GM23338 (cell line): ENCODE measurements around the gene WDR37.

Source experiments
- CREB1 ChIP-seq: fragments of 250-450 bp; sonication (Bioruptor Pico); IDR thresholded peaks from 2 replicates; pipeline ENCODE4 v1.5.0; 2020; ENCODE audit warnings: low read depth, mild to moderate bottlenecking, moderate library complexity
- EZH2 ChIP-seq: fragments of 200-600 bp; sonication (generic); IDR thresholded peaks from one replicate; pipeline ENCODE4 v1.8.0; 2017; ENCODE audit warnings: antibody characterized with exemption, mild to moderate bottlenecking, low read depth; ENCODE audit not compliant: unreplicated experiment
- EZH2phosphoT487 ChIP-seq: fragments of 200-600 bp; sonication (generic); IDR thresholded peaks from one replicate; pipeline ENCODE4 v1.8.1; 2018; ENCODE audit warnings: antibody characterized with exemption; ENCODE audit not compliant: unreplicated experiment
- JUNB ChIP-seq: IDR thresholded peaks from one replicate; pipeline ENCODE4 v1.6.1; 2016; ENCODE audit warnings: antibody characterized with exemption; ENCODE audit not compliant: unreplicated experiment
- NANOG ChIP-seq: IDR thresholded peaks from 2 replicates; pipeline ENCODE4 v1.6.1; 2016; ENCODE audit warnings: antibody characterized with exemption, borderline replicate concordance
- POLR2AphosphoS5 ChIP-seq: IDR thresholded peaks from 2 replicates; pipeline ENCODE4 v1.6.1; 2016; ENCODE audit warnings: antibody characterized with exemption, low read depth
- STAT1 ChIP-seq: IDR thresholded peaks from one replicate; pipeline ENCODE4 v1.6.1; 2016; ENCODE audit warnings: antibody characterized with exemption; ENCODE audit not compliant: unreplicated experiment
- ZNF114 ChIP-seq: fragments of 250-450 bp; sonication (Bioruptor Pico); IDR thresholded peaks from 2 replicates; pipeline ENCODE4 v1.5.0; 2020; ENCODE audit warnings: mild to moderate bottlenecking, moderate library complexity
- ZNF331 ChIP-seq: fragments of 250-450 bp; sonication (Bioruptor Pico); IDR thresholded peaks from 2 replicates; pipeline ENCODE4 v1.5.0; 2020; ENCODE audit warnings: low read depth, mild to moderate bottlenecking, moderate library complexity
- TF ChIP-seq, protein P1 (sequence below): fragments of 250-450 bp; sonication (Bioruptor Pico); IDR thresholded peaks from 2 replicates; pipeline ENCODE4 v1.5.0; 2020; ENCODE audit warnings: mild to moderate bottlenecking, moderate library complexity
- TF ChIP-seq, protein P2 (sequence below), 2 experiments: fragments of 200-600 bp in 1 of 2; sonication (generic) in 1 of 2; conservative IDR thresholded peaks; 2 replicates each; pipeline versions ENCODE4 v1.5.1 to v1.6.1; 2016 to 2017; ENCODE audit warnings: antibody characterized with exemption in 2 of 2, low read depth in 2 of 2, mild to moderate bottlenecking in 2 of 2, moderate library complexity in 1 of 2
- TF ChIP-seq, protein P3 (sequence below): IDR thresholded peaks from one replicate; pipeline ENCODE4 v1.6.1; 2018; ENCODE audit warnings: antibody characterized with exemption; ENCODE audit not compliant: unreplicated experiment
- TF ChIP-seq, protein P4 (sequence below): IDR thresholded peaks from 2 replicates; pipeline ENCODE4 v1.6.1; 2016; ENCODE audit warnings: antibody characterized with exemption

DNA sequence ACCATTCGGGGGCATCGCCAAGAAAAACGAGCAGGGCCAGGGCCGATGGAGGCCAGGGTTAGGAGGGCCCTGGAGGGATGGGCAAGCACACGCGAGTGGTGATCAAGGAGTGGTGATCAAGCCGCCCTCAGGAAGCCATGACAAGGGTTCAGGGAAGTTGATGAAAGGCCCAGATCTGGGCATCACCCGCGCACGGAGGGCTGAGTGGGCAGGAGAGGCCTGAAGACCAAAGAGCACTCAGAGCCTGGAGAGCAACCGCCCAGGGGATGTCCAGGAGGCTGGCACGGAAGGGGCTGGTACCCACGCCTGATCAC lies 114.6 kb downstream of the WDR37 start:
- TF ChIP-seq, protein P1, sequence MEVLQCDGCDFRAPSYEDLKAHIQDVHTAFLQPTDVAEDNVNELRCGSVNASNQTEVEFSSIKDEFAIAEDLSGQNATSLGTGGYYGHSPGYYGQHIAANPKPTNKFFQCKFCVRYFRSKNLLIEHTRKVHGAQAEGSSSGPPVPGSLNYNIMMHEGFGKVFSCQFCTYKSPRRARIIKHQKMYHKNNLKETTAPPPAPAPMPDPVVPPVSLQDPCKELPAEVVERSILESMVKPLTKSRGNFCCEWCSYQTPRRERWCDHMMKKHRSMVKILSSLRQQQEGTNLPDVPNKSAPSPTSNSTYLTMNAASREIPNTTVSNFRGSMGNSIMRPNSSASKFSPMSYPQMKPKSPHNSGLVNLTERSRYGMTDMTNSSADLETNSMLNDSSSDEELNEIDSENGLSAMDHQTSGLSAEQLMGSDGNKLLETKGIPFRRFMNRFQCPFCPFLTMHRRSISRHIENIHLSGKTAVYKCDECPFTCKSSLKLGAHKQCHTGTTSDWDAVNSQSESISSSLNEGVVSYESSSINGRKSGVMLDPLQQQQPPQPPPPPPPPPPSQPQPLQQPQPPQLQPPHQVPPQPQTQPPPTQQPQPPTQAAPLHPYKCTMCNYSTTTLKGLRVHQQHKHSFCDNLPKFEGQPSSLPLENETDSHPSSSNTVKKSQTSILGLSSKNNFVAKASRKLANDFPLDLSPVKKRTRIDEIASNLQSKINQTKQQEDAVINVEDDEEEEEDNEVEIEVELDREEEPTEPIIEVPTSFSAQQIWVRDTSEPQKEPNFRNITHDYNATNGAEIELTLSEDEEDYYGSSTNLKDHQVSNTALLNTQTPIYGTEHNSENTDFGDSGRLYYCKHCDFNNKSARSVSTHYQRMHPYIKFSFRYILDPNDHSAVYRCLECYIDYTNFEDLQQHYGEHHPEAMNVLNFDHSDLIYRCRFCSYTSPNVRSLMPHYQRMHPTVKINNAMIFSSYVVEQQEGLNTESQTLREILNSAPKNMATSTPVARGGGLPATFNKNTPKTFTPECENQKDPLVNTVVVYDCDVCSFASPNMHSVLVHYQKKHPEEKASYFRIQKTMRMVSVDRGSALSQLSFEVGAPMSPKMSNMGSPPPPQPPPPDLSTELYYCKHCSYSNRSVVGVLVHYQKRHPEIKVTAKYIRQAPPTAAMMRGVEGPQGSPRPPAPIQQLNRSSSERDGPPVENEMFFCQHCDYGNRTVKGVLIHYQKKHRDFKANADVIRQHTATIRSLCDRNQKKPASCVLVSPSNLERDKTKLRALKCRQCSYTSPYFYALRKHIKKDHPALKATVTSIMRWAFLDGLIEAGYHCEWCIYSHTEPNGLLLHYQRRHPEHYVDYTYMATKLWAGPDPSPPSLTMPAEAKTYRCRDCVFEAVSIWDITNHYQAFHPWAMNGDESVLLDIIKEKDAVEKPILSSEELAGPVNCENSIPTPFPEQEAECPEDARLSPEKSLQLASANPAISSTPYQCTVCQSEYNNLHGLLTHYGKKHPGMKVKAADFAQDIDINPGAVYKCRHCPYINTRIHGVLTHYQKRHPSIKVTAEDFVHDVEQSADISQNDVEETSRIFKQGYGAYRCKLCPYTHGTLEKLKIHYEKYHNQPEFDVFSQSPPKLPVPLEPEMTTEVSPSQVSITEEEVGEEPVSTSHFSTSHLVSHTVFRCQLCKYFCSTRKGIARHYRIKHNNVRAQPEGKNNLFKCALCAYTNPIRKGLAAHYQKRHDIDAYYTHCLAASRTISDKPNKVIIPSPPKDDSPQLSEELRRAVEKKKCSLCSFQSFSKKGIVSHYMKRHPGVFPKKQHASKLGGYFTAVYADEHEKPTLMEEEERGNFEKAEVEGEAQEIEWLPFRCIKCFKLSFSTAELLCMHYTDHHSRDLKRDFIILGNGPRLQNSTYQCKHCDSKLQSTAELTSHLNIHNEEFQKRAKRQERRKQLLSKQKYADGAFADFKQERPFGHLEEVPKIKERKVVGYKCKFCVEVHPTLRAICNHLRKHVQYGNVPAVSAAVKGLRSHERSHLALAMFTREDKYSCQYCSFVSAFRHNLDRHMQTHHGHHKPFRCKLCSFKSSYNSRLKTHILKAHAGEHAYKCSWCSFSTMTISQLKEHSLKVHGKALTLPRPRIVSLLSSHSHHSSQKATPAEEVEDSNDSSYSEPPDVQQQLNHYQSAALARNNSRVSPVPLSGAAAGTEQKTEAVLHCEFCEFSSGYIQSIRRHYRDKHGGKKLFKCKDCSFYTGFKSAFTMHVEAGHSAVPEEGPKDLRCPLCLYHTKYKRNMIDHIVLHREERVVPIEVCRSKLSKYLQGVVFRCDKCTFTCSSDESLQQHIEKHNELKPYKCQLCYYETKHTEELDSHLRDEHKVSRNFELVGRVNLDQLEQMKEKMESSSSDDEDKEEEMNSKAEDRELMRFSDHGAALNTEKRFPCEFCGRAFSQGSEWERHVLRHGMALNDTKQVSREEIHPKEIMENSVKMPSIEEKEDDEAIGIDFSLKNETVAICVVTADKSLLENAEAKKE (CRISPR knock-in tag), result no peak
- TF ChIP-seq, protein P2, sequence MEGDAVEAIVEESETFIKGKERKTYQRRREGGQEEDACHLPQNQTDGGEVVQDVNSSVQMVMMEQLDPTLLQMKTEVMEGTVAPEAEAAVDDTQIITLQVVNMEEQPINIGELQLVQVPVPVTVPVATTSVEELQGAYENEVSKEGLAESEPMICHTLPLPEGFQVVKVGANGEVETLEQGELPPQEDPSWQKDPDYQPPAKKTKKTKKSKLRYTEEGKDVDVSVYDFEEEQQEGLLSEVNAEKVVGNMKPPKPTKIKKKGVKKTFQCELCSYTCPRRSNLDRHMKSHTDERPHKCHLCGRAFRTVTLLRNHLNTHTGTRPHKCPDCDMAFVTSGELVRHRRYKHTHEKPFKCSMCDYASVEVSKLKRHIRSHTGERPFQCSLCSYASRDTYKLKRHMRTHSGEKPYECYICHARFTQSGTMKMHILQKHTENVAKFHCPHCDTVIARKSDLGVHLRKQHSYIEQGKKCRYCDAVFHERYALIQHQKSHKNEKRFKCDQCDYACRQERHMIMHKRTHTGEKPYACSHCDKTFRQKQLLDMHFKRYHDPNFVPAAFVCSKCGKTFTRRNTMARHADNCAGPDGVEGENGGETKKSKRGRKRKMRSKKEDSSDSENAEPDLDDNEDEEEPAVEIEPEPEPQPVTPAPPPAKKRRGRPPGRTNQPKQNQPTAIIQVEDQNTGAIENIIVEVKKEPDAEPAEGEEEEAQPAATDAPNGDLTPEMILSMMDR (conservative IDR thresholded peaks at IDR 0.05; ENCODE audit: low read depth in 2 of 2), result no peak
- TF ChIP-seq, protein P3, sequence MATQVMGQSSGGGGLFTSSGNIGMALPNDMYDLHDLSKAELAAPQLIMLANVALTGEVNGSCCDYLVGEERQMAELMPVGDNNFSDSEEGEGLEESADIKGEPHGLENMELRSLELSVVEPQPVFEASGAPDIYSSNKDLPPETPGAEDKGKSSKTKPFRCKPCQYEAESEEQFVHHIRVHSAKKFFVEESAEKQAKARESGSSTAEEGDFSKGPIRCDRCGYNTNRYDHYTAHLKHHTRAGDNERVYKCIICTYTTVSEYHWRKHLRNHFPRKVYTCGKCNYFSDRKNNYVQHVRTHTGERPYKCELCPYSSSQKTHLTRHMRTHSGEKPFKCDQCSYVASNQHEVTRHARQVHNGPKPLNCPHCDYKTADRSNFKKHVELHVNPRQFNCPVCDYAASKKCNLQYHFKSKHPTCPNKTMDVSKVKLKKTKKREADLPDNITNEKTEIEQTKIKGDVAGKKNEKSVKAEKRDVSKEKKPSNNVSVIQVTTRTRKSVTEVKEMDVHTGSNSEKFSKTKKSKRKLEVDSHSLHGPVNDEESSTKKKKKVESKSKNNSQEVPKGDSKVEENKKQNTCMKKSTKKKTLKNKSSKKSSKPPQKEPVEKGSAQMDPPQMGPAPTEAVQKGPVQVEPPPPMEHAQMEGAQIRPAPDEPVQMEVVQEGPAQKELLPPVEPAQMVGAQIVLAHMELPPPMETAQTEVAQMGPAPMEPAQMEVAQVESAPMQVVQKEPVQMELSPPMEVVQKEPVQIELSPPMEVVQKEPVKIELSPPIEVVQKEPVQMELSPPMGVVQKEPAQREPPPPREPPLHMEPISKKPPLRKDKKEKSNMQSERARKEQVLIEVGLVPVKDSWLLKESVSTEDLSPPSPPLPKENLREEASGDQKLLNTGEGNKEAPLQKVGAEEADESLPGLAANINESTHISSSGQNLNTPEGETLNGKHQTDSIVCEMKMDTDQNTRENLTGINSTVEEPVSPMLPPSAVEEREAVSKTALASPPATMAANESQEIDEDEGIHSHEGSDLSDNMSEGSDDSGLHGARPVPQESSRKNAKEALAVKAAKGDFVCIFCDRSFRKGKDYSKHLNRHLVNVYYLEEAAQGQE, result no peak
- TF ChIP-seq EZH2, result no peak
- no peak for TF ChIP-seq STAT1
- no peak for TF ChIP-seq POLR2AphosphoS5
- no peak for TF ChIP-seq CREB1 (CRISPR knock-in tag)
- TF ChIP-seq JUNB, result no peak
- no peak for TF ChIP-seq EZH2phosphoT487
- TF ChIP-seq, protein P4, sequence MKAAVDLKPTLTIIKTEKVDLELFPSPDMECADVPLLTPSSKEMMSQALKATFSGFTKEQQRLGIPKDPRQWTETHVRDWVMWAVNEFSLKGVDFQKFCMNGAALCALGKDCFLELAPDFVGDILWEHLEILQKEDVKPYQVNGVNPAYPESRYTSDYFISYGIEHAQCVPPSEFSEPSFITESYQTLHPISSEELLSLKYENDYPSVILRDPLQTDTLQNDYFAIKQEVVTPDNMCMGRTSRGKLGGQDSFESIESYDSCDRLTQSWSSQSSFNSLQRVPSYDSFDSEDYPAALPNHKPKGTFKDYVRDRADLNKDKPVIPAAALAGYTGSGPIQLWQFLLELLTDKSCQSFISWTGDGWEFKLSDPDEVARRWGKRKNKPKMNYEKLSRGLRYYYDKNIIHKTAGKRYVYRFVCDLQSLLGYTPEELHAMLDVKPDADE, result no peak
- TF ChIP-seq NANOG, result no peak
- no peak for TF ChIP-seq ZNF114
- TF ChIP-seq ZNF331 (CRISPR knock-in tag), result no peak
